ENCODE results near the gene PARP8.

GRCh38 chr5:50889790-50890189, 223.4 kb downstream of the PARP8 start:
- TF ChIP-seq CTCF (IDR thresholded peaks at IDR 0.05; ENCODE audit: borderline replicate concordance, extremely low read depth, low read length, poor library complexity, severe bottlenecking) (no peak), EZH2 (IDR thresholded peaks at IDR 0.05; ENCODE audit: borderline replicate concordance, low read depth, low read length, severe bottlenecking) (no peak)

All from DND-41 (cell line).